ENCODE results near the gene FAM149B1. TPM values are rescaled to one million over a fixed set of nuclear protein-coding genes. Genes with fewer than 3 reads are reported as not detected.

The FAM149B1 gene
- total RNA-seq, 2 donors from 2014 or later = 4.9 to 17.1 TPM

DNA sequence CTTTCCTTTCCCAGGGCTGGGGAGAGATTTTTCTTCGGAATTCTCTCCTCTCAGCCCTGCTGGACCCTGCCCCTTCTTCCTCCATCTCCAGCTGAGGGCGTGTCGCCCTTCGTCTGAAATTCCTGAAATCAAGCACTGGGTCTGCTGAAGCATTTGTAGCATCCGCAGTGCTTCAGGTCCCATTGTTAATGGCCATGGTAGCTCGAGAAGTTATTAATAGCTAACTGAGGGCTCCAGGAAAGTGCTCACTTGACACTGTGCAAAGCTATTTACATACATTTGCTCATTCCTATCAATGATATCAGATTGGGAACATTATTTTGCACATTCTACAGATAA is 515 bp downstream of the FAM149B1 start:
- 0% methylated on average over 6 of the region's 6 CpGs for WGBS, 2 donors
- no peak for TF ChIP-seq POLR2A (IDR thresholded peaks at IDR 0.05)
- TF ChIP-seq, protein P1, sequence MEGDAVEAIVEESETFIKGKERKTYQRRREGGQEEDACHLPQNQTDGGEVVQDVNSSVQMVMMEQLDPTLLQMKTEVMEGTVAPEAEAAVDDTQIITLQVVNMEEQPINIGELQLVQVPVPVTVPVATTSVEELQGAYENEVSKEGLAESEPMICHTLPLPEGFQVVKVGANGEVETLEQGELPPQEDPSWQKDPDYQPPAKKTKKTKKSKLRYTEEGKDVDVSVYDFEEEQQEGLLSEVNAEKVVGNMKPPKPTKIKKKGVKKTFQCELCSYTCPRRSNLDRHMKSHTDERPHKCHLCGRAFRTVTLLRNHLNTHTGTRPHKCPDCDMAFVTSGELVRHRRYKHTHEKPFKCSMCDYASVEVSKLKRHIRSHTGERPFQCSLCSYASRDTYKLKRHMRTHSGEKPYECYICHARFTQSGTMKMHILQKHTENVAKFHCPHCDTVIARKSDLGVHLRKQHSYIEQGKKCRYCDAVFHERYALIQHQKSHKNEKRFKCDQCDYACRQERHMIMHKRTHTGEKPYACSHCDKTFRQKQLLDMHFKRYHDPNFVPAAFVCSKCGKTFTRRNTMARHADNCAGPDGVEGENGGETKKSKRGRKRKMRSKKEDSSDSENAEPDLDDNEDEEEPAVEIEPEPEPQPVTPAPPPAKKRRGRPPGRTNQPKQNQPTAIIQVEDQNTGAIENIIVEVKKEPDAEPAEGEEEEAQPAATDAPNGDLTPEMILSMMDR (IDR thresholded peaks at IDR 0.05) = no peak
- H3K4me3 ChIP-seq = peak overlapping the region; percentile 60 to 92
- peaks cover 29% of the 10 kb centered on the region for H3K4me1 ChIP-seq
- DNase-seq = no peak
- H3K9me3 ChIP-seq = no peaks in the 10 kb centered on the region
- intact Hi-C loops (cut with DNase I) = loop anchor here (10.0 kb wide), 1 partner anchor 64 kb away; no protein-coding TSS in a partner anchor
- peaks cover 0 to 2% of the 10 kb centered on the region in 2 donors for H3K36me3 ChIP-seq (replicated peaks in 1 of 2; ENCODE audit: insufficient read depth in 1 of 2, low read depth in 2 of 2)
- peak overlapping the region; percentile 81 to 95 (median 92) for H3K27ac ChIP-seq
- peak; percentile 12 for ATAC-seq
- no peaks in the 10 kb centered on the region for H3K27me3 ChIP-seq

DNA sequence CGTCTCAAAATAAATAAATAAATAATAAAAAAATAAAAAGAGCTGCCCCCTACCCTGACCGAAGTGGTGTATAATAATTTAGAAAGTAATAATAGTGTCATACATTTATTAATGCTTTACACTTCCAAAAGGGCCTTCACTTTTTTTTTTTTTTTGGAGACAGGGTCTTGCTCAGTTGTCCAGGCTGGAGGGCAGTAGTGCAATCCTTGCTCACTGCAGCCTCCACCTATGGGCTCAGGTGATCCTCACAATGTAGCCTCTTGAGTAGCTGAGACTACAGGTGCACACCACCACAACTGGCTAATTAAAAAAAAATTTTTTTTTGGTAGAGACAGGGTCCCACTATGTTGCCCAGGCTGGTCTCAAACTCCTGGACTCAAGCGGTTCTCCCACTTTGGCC is 1.4 kb downstream of the FAM149B1 start:
- H3K27ac ChIP-seq = no peak overlapping the region
- ATAC-seq = no peak
- 89 to 95% methylated on average over 2 to 3 of the region's 3 CpGs for WGBS, 2 donors
- H3K4me3 ChIP-seq = no peak overlapping the region
- no peak for DNase-seq
- no peaks in the 10 kb centered on the region for H3K27me3 ChIP-seq
- intact Hi-C loops (cut with DNase I) = loop anchor here (10.0 kb wide), 1 partner anchor 65 kb away; no protein-coding TSS in a partner anchor
- TF ChIP-seq, protein P1 (IDR thresholded peaks at IDR 0.05) = no peak
- no peak for TF ChIP-seq POLR2A (IDR thresholded peaks at IDR 0.05)
- H3K36me3 ChIP-seq (replicated peaks in 1 of 2; ENCODE audit: insufficient read depth in 1 of 2, low read depth in 2 of 2) = no peaks in the 10 kb centered on the region
- peaks cover 23% of the 10 kb centered on the region for H3K4me1 ChIP-seq
- H3K9me3 ChIP-seq = no peaks in the 10 kb centered on the region

DNA sequence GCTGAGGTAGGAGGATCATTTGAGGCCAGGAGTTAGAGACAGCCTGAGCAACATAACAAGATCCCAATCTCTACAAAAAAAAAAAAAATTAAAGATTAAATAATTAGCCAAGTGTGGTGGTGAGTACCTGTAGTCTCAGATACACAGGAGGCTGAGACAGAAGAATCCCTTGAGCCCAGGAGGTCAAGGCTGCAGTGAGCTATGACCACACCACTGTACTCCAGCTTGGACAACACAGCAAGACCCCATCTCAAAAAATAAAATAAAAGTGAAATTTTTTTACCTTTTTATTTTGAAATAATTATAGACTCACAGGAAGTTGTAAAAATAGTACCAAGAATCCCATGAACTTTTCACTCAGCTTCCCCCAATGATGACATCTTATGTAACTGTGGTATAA is 4.9 kb downstream of the FAM149B1 start:
- intact Hi-C loops (cut with DNase I) = no loop called here
- H3K9me3 ChIP-seq = no peaks in the 10 kb centered on the region
- DNase-seq (no peak), ATAC-seq (no peak)
- H3K36me3 ChIP-seq (replicated peaks in 1 of 2; ENCODE audit: insufficient read depth in 1 of 2, low read depth in 2 of 2) = no peaks in the 10 kb centered on the region
- TF ChIP-seq, protein P1 (IDR thresholded peaks at IDR 0.05) = no peak
- TF ChIP-seq POLR2A (IDR thresholded peaks at IDR 0.05) = no peak
- peaks cover 7% of the 10 kb centered on the region for H3K4me1 ChIP-seq
- no peak overlapping the region for H3K27ac ChIP-seq
- no peak overlapping the region for H3K4me3 ChIP-seq
- H3K27me3 ChIP-seq = no peaks in the 10 kb centered on the region

DNA sequence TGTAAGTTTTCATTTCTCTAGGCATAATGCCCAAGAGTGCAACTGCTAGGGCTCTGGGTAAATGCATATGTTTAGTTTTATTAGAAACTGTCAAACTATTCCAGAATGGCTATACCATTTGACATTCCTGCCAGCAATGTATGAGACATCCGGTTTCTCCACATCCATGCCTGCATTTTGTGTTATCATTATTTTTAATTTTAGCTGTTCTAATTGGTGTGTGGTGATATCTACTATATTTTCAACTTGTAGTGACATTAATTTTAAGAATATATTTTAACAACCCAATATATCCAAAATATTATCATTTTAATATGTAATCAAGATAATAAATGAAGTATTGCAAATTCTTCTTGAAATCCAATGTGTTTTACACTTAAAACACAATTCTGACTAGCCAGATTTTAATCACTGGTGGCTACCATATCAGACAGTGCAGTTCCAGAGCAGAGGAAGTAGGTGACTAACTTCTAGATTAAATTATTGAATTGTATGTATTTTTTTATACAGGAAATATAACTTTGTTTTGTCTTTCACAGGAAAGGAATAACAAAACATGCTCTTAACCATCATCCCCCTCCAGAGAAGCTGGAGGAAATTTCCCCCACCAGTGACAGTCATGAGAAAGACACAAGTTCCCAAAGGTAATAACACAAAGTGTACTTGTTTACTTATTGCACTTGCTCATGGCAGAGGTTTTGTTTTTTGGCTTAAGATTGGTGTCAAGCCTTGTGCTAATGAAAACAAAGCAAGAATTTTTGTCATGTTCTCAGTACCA is 6.4 kb downstream of the FAM149B1 start:
- Histone ChIP-seq H3K27ac (no peak overlapping the region), H3K4me1 (no peaks in the 10 kb centered on the region), H3K27me3 (no peaks in the 10 kb centered on the region), H3K36me3 (replicated peaks in 1 of 2; ENCODE audit: insufficient read depth in 1 of 2, low read depth in 2 of 2) (no peaks in the 10 kb centered on the region), H3K4me3 (no peak overlapping the region), H3K9me3 (no peaks in the 10 kb centered on the region)
- ATAC-seq = no peak
- TF ChIP-seq POLR2A (IDR thresholded peaks at IDR 0.05) = no peak
- TF ChIP-seq, protein P1 (IDR thresholded peaks at IDR 0.05) = no peak
- intact Hi-C loops (cut with DNase I) = no loop called here
- 100% methylated on average over 1 of the region's 1 CpG for WGBS, 2 donors
- no peak for DNase-seq

DNA sequence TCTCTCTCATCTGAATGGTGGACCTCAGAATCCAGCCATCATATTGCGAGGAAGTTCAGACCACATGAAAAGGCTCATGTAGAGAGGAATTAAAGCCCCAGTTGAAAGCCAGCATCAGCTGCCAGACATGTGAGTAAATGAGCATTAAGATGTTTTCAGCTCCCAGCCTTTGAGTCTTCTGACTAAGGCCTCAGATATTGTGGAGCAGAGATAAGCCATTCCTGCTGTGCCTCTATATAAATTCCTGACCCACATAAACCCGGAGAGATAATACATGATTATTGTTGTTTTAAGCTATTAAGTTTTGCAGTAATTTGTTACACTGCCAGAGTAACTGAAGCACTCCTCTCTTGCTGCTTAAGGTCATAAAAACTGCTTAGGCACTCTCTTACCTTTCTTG is 14.6 kb downstream of the FAM149B1 start:
- no peaks in the 10 kb centered on the region for H3K4me1 ChIP-seq
- intact Hi-C loops (cut with DNase I) = no loop called here
- ATAC-seq (no peak), DNase-seq (no peak)
- H3K27me3 ChIP-seq = no peaks in the 10 kb centered on the region
- no peak overlapping the region for H3K27ac ChIP-seq
- 91 to 92% methylated on average over 2 of the region's 2 CpGs for WGBS, 2 donors
- H3K9me3 ChIP-seq = no peaks in the 10 kb centered on the region
- TF ChIP-seq, protein P1 (IDR thresholded peaks at IDR 0.05) = no peak
- no peak for TF ChIP-seq POLR2A (IDR thresholded peaks at IDR 0.05)
- no peaks in the 10 kb centered on the region for H3K36me3 ChIP-seq (replicated peaks in 1 of 2; ENCODE audit: insufficient read depth in 1 of 2, low read depth in 2 of 2)
- no peak overlapping the region for H3K4me3 ChIP-seq
